Breast epithelium (tissue), 3 donors: ENCODE data around the gene GRSF1.

ENCODE experiments used
- CTCF ChIP-seq, 3 donors: fragments of 450-650 bp; IDR thresholded peaks; one replicate each; pipeline ENCODE4 v1.5.1; 2016 to 2017; ENCODE audit warnings: antibody characterized with exemption in 3 of 3, mild to moderate bottlenecking in 3 of 3, moderate library complexity in 3 of 3
- POLR2A ChIP-seq: fragments of 450-650 bp; IDR thresholded peaks from one replicate; pipeline ENCODE4 v1.6.1; 2016; ENCODE audit warnings: antibody characterized with exemption, mild to moderate bottlenecking, moderate library complexity
- POLR2AphosphoS5 ChIP-seq, 3 donors: sonication (generic); formaldehyde crosslinking; IDR thresholded peaks; one replicate each; pipeline ENCODE4 v1.6.1; 2017; ENCODE audit warnings: antibody characterized with exemption in 3 of 3

GRCh38 chr4:70877556-70877955 is 37.9 kb upstream of the GRSF1 start:
- TF ChIP-seq CTCF (IDR thresholded peaks at IDR 0.05): no peak
- TF ChIP-seq POLR2AphosphoS5 (IDR thresholded peaks at IDR 0.05): no peak
- no peak for TF ChIP-seq POLR2A
